Neural cell (in vitro differentiated cells): Measurements from ENCODE around the gene SENP8.

Experiments used
- CTCF ChIP-seq: fragments of 450-650 bp; IDR thresholded peaks from 2 replicates; pipeline ENCODE4 v1.5.1; 2014; ENCODE audit warnings: antibody characterized with exemption, mild to moderate bottlenecking, moderate library complexity; ENCODE audit not compliant: poor library complexity, severe bottlenecking
- EP300 ChIP-seq: fragments of 450-650 bp; conservative IDR thresholded peaks from 2 replicates; pipeline ENCODE4 v1.6.1; 2014; ENCODE audit warnings: antibody characterized with exemption, mild to moderate bottlenecking, moderate library complexity; ENCODE audit not compliant: poor library complexity, severe bottlenecking
- EZH2 ChIP-seq: fragments of 200-600, 300-800 bp; shearing (Covaris generic), sonication (generic); IDR thresholded peaks from 2 replicates; pipeline ENCODE4 v1.6.1; 2014; ENCODE audit warnings: antibody characterized with exemption, low read length, borderline replicate concordance, mild to moderate bottlenecking; ENCODE audit not compliant: insufficient read depth, poor library complexity, severe bottlenecking
- MXI1 ChIP-seq: fragments of 450-650 bp; conservative IDR thresholded peaks from 2 replicates; pipeline ENCODE4 v1.6.1; 2014; ENCODE audit warnings: antibody characterized with exemption, mild to moderate bottlenecking; ENCODE audit not compliant: poor library complexity, severe bottlenecking
- POLR2AphosphoS5 ChIP-seq: IDR thresholded peaks from 2 replicates; pipeline ENCODE4 v1.6.1; 2012
- RAD21 ChIP-seq: fragments of 450-650 bp; conservative IDR thresholded peaks from 2 replicates; pipeline ENCODE4 v1.6.1; 2014; ENCODE audit warnings: antibody characterized with exemption, mild to moderate bottlenecking, moderate library complexity
- REST ChIP-seq: IDR thresholded peaks from 2 replicates; pipeline ENCODE4 v1.6.1; 2012; ENCODE audit warnings: borderline replicate concordance
- TAF1 ChIP-seq: IDR thresholded peaks from 2 replicates; pipeline ENCODE4 v1.6.1; 2012; ENCODE audit warnings: low read depth

GRCh38 chr15:72078887-72079286 is 39.3 kb upstream of the SENP8 start:
- TF ChIP-seq TAF1: no peak
- TF ChIP-seq CTCF: no peak
- no peak for TF ChIP-seq EZH2
- no peak for TF ChIP-seq POLR2AphosphoS5
- no peak for TF ChIP-seq MXI1
- TF ChIP-seq REST: no peak
- TF ChIP-seq EP300: no peak
- no peak for TF ChIP-seq RAD21
